ENCODE measurements around the gene B4GALT2. TPM values are rescaled to one million over a fixed set of nuclear protein-coding genes. Genes with fewer than 3 reads are reported as not detected.

B4GALT2 gene
- total RNA-seq, 2 donors from 2014 or later, result 62.7 to 72.7 TPM

- H3K4me3 ChIP-seq (ENCODE audit: low read length), result peak within 1 kb of the TSS; percentile 93
- Mint-ChIP-seq H3K36me3 (ENCODE audit: low read depth) (no peaks in the 10 kb centered on the region), H3K4me1 (peaks cover 30% of the 10 kb centered on the region), H3K9me3 (no peaks in the 10 kb centered on the region), H3K27ac (peak within 1 kb of the TSS; percentile 90), H3K27me3 (ENCODE audit: insufficient read depth) (peaks cover 8% of the 10 kb centered on the region), H3K4me3 (peak within 1 kb of the TSS; percentile 78)
- WGBS, 2 experiments (ENCODE audit: insufficient coverage in 1 of 2, insufficient read length in 1 of 2), result 8 to 22% methylated on average over 8 to 39 of the region's 40 CpGs
- H3K9me3 ChIP-seq (ENCODE audit: control insufficient read depth, low read length), result no peaks in the 10 kb centered on the region
- peak; percentile 88 for DNase-seq
- TF ChIP-seq, protein P1, sequence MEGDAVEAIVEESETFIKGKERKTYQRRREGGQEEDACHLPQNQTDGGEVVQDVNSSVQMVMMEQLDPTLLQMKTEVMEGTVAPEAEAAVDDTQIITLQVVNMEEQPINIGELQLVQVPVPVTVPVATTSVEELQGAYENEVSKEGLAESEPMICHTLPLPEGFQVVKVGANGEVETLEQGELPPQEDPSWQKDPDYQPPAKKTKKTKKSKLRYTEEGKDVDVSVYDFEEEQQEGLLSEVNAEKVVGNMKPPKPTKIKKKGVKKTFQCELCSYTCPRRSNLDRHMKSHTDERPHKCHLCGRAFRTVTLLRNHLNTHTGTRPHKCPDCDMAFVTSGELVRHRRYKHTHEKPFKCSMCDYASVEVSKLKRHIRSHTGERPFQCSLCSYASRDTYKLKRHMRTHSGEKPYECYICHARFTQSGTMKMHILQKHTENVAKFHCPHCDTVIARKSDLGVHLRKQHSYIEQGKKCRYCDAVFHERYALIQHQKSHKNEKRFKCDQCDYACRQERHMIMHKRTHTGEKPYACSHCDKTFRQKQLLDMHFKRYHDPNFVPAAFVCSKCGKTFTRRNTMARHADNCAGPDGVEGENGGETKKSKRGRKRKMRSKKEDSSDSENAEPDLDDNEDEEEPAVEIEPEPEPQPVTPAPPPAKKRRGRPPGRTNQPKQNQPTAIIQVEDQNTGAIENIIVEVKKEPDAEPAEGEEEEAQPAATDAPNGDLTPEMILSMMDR (conservative IDR thresholded peaks at IDR 0.05), result no peak
- H3K27ac ChIP-seq (ENCODE audit: low read depth, low read length), result peak within 1 kb of the TSS; percentile 93
- H3K4me1 ChIP-seq (ENCODE audit: control insufficient read depth, insufficient read depth, low read length), result peaks cover 13% of the 10 kb centered on the region
- peak within 1 kb of the TSS; percentile 64 for H3K9ac ChIP-seq (ENCODE audit: extremely low read depth, low read length, poor library complexity, severe bottlenecking)
- H3K27me3 ChIP-seq (ENCODE audit: control insufficient read depth, insufficient read depth, low read length, poor library complexity, severe bottlenecking), result no peaks in the 10 kb centered on the region
- no peaks in the 10 kb centered on the region for H3K36me3 ChIP-seq (ENCODE audit: control insufficient read depth, insufficient read depth, low read length)
Measured at GRCh38 chr1:44031252-44032169, 52.5 kb downstream of the B4GALT2 start, which contains the start of gene SLC6A9. SLC6A9 (minus strand) TSS chr1:44031462; CDS start chr1:44024277, 7,185 bp downstream.

GRCh38 chr1:44032170-44032790 is 53.3 kb downstream of the B4GALT2 start:
- Histone ChIP-seq H3K27ac (ENCODE audit: low read depth, low read length) (peak overlapping the region; percentile 93), H3K27me3 (ENCODE audit: control insufficient read depth, insufficient read depth, low read length, poor library complexity, severe bottlenecking) (no peaks in the 10 kb centered on the region), H3K4me3 (ENCODE audit: low read length) (peak overlapping the region; percentile 93), H3K4me1 (ENCODE audit: control insufficient read depth, insufficient read depth, low read length) (peaks cover 13% of the 10 kb centered on the region), H3K36me3 (ENCODE audit: control insufficient read depth, insufficient read depth, low read length) (no peaks in the 10 kb centered on the region), H3K9ac (ENCODE audit: extremely low read depth, low read length, poor library complexity, severe bottlenecking) (no peak overlapping the region), H3K9me3 (ENCODE audit: control insufficient read depth, low read length) (no peaks in the 10 kb centered on the region)
- DNase-seq, result no peak
- 85 to 86% methylated on average over 6 of the region's 6 CpGs for WGBS, 2 experiments (ENCODE audit: insufficient coverage in 1 of 2, insufficient read length in 1 of 2)
- H3K27ac Mint-ChIP-seq, result no peak overlapping the region
- peaks cover 30% of the 10 kb centered on the region for H3K4me1 Mint-ChIP-seq
- TF ChIP-seq, protein P1 (conservative IDR thresholded peaks at IDR 0.05), result no peak
- H3K27me3 Mint-ChIP-seq (ENCODE audit: insufficient read depth), result peaks cover 8% of the 10 kb centered on the region
- H3K9me3 Mint-ChIP-seq, result no peaks in the 10 kb centered on the region
- peak overlapping the region; percentile 78 for H3K4me3 Mint-ChIP-seq
- no peaks in the 10 kb centered on the region for H3K36me3 Mint-ChIP-seq (ENCODE audit: low read depth)

DNA sequence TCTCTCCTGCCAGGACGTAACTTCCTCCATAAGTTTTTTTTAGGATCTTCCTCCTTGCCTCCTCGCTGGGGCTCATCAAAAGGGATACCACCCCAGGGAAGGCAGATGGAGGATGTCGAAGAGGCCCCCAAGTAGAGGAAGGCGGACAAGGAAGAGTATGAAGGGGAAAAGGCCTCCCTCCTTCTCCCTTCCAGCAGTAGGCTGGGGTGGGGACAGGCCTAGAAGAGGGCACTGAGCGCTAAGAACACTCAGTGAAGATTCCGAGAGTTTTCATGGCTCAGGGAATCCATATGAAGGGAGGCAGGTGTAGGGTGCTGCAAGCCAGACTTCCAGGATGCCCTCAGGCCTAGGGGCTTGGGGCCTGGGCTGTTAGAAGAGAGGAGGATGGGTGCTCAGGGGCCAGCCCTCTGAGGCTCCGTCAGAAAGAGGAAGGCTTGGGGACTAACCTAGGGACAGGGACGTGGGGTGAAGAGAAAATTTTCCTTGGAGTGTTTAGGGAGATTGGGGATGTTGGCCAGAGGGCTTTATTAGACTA is 54.1 kb downstream of the B4GALT2 start:
- Histone ChIP-seq H3K27ac (ENCODE audit: low read depth, low read length) (no peak overlapping the region), H3K9ac (ENCODE audit: extremely low read depth, low read length, poor library complexity, severe bottlenecking) (no peak overlapping the region), H3K4me3 (ENCODE audit: low read length) (no peak overlapping the region), H3K36me3 (ENCODE audit: control insufficient read depth, insufficient read depth, low read length) (no peaks in the 10 kb centered on the region), H3K9me3 (ENCODE audit: control insufficient read depth, low read length) (no peaks in the 10 kb centered on the region), H3K27me3 (ENCODE audit: control insufficient read depth, insufficient read depth, low read length, poor library complexity, severe bottlenecking) (no peaks in the 10 kb centered on the region), H3K4me1 (ENCODE audit: control insufficient read depth, insufficient read depth, low read length) (peaks cover 13% of the 10 kb centered on the region)
- Mint-ChIP-seq H3K27me3 (ENCODE audit: insufficient read depth) (peaks cover 8% of the 10 kb centered on the region), H3K36me3 (ENCODE audit: low read depth) (no peaks in the 10 kb centered on the region), H3K27ac (no peak overlapping the region), H3K4me1 (peaks cover 28% of the 10 kb centered on the region), H3K9me3 (no peaks in the 10 kb centered on the region), H3K4me3 (no peak overlapping the region)
- TF ChIP-seq, protein P1 (conservative IDR thresholded peaks at IDR 0.05), result no peak
- 86 to 92% methylated on average over 1 to 8 of the region's 8 CpGs for WGBS, 2 experiments (ENCODE audit: insufficient coverage in 1 of 2, insufficient read length in 1 of 2)
- DNase-seq, result no peak

Measured in endodermal cell (in vitro differentiated cells).